BE2C (cell line): ENCODE data around the gene BCL2L13.

Source experiments
- DNase-seq: peaks from one replicate; pipeline ENCODE4 v3.0.0-alpha.2; 2020
- H3K27me3 ChIP-seq: fragments of 250-450 bp; sonication (Bioruptor Pico); 2 replicates; pipeline ENCODE4 v1.5.1; 2020; ENCODE audit warnings: mild to moderate bottlenecking
- H3K36me3 ChIP-seq: fragments of 250-450 bp; sonication (Bioruptor Pico); 2 replicates; pipeline ENCODE4 v1.5.1; 2020; ENCODE audit warnings: mild to moderate bottlenecking
- H3K4me1 ChIP-seq: fragments of 250-450 bp; sonication (Bioruptor Pico); 2 replicates; pipeline ENCODE4 v1.5.1; 2020
- H3K4me3 ChIP-seq: 2 replicates; pipeline ENCODE4 v1.5.1; 2011; ENCODE audit warnings: low read depth, low read length
- H3K9me3 ChIP-seq: fragments of 250-450 bp; sonication (Bioruptor Pico); 2 replicates; pipeline ENCODE4 v1.5.1; 2020
- TF ChIP-seq, protein P1 (sequence below): IDR thresholded peaks from 2 replicates; pipeline ENCODE4 v1.5.1; 2012; ENCODE audit warnings: mild to moderate bottlenecking, low read depth, low read length

BCL2L13 gene

GRCh38 chr22:17748555-17749353 lies 110.2 kb downstream of the BCL2L13 start:
- H3K4me3 ChIP-seq, result no peak overlapping the region
- H3K27me3 ChIP-seq, result no peaks in the 10 kb centered on the region
- no peak for DNase-seq
- no peaks in the 10 kb centered on the region for H3K9me3 ChIP-seq
- no peaks in the 10 kb centered on the region for H3K36me3 ChIP-seq
- TF ChIP-seq, protein P1, sequence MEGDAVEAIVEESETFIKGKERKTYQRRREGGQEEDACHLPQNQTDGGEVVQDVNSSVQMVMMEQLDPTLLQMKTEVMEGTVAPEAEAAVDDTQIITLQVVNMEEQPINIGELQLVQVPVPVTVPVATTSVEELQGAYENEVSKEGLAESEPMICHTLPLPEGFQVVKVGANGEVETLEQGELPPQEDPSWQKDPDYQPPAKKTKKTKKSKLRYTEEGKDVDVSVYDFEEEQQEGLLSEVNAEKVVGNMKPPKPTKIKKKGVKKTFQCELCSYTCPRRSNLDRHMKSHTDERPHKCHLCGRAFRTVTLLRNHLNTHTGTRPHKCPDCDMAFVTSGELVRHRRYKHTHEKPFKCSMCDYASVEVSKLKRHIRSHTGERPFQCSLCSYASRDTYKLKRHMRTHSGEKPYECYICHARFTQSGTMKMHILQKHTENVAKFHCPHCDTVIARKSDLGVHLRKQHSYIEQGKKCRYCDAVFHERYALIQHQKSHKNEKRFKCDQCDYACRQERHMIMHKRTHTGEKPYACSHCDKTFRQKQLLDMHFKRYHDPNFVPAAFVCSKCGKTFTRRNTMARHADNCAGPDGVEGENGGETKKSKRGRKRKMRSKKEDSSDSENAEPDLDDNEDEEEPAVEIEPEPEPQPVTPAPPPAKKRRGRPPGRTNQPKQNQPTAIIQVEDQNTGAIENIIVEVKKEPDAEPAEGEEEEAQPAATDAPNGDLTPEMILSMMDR, result no peak
- H3K4me1 ChIP-seq, result no peaks in the 10 kb centered on the region

- TF ChIP-seq, protein P1, result no peak
- DNase-seq, result no peak
- Histone ChIP-seq H3K4me1 (no peaks in the 10 kb centered on the region), H3K4me3 (no peak overlapping the region), H3K27me3 (no peaks in the 10 kb centered on the region), H3K36me3 (no peaks in the 10 kb centered on the region), H3K9me3 (no peaks in the 10 kb centered on the region)
Measured at GRCh38 chr22:17749605-17750395, 111.2 kb downstream of the BCL2L13 start.

GRCh38 chr22:17751596-17751995 lies 113.0 kb downstream of the BCL2L13 start:
- DNase-seq, result no peak
- Histone ChIP-seq H3K9me3 (no peaks in the 10 kb centered on the region), H3K4me1 (no peaks in the 10 kb centered on the region), H3K27me3 (no peaks in the 10 kb centered on the region), H3K4me3 (no peak overlapping the region), H3K36me3 (no peaks in the 10 kb centered on the region)
- TF ChIP-seq, protein P1, result no peak

- Histone ChIP-seq H3K4me1 (no peaks in the 10 kb centered on the region), H3K27me3 (no peaks in the 10 kb centered on the region), H3K36me3 (no peaks in the 10 kb centered on the region), H3K4me3 (no peak overlapping the region), H3K9me3 (no peaks in the 10 kb centered on the region)
- DNase-seq, result no peak
- TF ChIP-seq, protein P1, result no peak
Measured at GRCh38 chr22:17753401-17753989, 114.9 kb downstream of the BCL2L13 start.

GRCh38 chr22:17754233-17754925 lies 115.8 kb downstream of the BCL2L13 start:
- no peak overlapping the region for H3K4me3 ChIP-seq
- no peaks in the 10 kb centered on the region for H3K36me3 ChIP-seq
- no peaks in the 10 kb centered on the region for H3K9me3 ChIP-seq
- TF ChIP-seq, protein P1, result peak; percentile 53
- H3K27me3 ChIP-seq, result no peaks in the 10 kb centered on the region
- no peak for DNase-seq
- no peaks in the 10 kb centered on the region for H3K4me1 ChIP-seq
